Dedifferentiated amniotic fluid mesenchymal stem cell (primary cell): Measurements from ENCODE around the gene WIPF2.
A peak's percentile ranks its signal among the peaks of the same experiment; 100 is the strongest.

Experiments
- DNase-seq: peaks from one replicate; pipeline ENCODE4 v3.0.0-alpha.2; 2016; ENCODE audit errors: extremely low spot score

Gene WIPF2, protein sequence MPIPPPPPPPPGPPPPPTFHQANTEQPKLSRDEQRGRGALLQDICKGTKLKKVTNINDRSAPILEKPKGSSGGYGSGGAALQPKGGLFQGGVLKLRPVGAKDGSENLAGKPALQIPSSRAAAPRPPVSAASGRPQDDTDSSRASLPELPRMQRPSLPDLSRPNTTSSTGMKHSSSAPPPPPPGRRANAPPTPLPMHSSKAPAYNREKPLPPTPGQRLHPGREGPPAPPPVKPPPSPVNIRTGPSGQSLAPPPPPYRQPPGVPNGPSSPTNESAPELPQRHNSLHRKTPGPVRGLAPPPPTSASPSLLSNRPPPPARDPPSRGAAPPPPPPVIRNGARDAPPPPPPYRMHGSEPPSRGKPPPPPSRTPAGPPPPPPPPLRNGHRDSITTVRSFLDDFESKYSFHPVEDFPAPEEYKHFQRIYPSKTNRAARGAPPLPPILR

GRCh38 chr17:40218740-40219593 is at the start of gene WIPF2:
WIPF2 (plus strand) TSS chr17:40219304; CDS start chr17:40256460, 37,156 bp downstream.
- DNase-seq: peak; percentile 97

DNA sequence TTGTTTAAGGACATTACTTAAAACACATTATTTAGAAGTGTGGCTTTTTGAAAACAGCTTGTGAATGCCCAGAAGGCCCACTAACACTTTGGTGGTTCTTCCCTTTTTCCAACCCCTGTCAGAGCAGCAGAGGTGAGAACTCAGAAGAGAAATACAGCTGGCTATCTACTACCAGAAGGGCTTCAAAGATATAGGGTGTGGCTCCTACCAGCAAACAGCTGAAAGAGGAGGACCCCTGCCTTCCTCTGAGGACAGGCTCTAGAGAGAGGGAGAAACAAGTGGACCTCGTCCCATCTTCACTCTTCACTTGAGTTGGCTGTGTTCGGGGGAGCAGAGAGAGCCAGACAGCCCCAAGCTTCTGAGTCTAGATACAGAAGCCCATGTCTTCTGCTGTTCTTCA is 48.8 kb upstream of the WIPF2 start:
- no peak for DNase-seq

GRCh38 chr17:40171750-40172149 is 47.4 kb upstream of the WIPF2 start:
- no peak for DNase-seq

- DNase-seq: no peak
These were observed 45.9 kb upstream of the WIPF2 start for GRCh38 chr17:40173091-40173777.

- no peak for DNase-seq
These were observed 45.3 kb upstream of the WIPF2 start for GRCh38 chr17:40173778-40174135.

DNA sequence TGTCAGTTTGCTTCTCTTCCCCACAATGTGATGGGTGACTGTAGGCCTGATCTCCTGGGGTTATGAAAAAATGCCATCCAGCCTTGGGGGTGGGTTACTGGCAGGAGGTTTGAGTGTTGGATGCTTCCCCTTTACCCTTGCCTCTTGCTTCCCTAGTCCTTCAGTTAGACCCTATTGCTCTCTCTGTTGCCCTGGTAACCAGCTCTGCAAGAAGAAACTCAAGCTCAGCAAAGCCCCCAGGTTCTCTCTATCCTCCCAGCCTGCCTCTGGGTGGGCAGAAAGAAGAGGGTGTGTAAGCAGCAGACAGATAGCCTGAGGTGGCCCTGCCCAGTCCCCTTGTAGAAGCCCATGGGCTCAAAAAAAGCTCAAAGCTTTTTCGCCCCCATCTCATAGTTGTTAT is 44.6 kb upstream of the WIPF2 start:
- DNase-seq: no peak

GRCh38 chr17:40175928-40176753 is 43.0 kb upstream of the WIPF2 start:
- no peak for DNase-seq

- DNase-seq: no peak
These were observed 42.4 kb upstream of the WIPF2 start for GRCh38 chr17:40176754-40177110.

DNA sequence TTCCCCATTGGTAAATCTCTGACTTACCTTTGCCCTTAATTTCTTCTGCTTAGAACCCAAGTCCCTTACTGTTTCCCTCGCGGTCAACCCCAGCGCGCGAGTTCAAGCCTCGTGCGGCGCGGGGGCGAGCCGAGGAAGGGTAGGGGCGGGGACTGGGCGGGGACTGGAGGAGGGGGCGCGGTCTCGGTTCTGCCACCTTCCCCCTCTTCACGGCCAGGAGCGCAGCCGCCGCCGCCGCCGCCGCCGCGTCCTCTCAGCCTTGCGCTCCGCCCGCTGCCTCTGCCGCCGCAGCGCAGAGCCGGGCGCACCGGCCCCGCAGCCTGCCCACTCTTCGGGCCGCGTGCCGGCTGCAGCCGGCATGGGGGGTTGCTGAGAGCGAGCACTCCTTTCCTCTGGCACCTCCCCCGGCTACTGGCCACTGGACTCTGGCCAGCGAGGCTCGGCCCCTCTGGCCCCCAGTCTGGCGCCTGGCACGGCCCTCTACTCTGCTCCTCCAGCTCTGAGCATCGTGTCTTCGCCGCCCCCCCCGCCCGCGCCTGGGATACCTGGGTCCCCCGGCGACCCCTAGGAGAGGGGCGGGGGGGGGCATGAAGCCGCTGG is 41.7 kb upstream of the WIPF2 start, which contains the start of gene RAPGEFL1:
Gene RAPGEFL1 (plus strand): TSS at position 196 of the 600 bp plus-strand sequence. CDS start 392 bp downstream, at position 588.
- no peak for DNase-seq

DNA sequence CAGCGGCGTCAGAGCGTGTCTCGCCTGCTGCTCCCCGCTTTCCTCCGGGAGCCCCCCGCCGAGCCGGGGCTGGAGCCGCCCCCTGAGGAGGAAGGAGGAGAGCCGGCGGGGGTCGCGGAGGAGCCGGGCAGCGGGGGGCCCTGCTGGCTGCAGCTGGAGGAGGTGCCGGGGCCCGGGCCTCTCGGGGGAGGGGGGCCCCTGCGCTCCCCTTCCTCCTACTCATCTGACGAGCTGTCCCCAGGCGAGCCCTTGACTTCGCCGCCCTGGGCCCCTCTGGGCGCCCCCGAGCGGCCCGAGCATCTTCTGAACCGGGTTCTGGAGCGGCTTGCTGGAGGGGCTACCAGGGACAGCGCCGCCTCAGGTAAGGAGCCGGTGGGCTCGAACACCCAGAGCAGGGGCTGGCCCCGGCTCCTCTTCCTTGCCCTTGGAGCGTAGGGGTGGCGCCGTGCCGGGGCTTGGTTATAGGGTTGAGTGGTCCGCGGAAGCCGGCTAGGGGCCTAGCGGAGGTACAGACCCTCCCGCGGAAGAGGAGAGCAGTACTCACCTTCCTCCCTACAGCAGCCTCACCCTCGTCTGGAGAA is 41.0 kb upstream of the WIPF2 start:
- DNase-seq: no peak

- DNase-seq: no peak
These were observed 40.4 kb upstream of the WIPF2 start for GRCh38 chr17:40178660-40179059.

DNA sequence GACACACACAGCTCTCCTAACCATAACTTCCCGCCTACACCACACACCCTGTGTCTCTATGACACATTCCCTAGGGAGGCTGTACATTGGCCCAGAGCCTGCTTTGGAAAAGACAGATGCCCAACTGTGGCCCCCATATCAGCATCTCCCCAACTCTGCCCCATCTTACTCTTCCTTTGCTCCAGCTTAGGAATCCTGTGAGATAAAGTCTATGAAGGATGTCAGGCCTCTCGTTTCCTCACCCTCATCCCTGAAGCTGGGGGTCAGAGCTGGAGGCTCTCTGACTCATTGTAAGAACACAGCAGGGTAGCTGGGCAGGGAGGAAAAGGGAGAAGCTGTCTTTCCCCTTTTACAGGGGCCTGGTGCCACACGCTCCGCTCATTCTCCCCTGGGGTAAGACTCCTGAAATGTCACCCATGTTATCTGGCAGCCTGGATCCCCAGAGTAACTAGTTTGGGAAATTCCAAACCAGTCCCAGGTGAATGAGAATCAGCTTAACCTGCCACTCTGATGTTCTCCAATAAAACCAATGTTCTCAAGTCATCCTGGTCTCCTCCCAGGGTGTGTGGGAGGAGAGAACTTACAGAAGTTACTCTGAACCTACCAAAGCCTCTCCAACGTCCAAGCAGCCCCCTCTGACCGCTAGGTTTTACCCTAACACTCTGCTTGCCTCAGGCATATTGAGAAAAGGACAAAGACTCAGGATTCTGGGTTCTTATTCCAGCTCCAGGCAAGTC is 39.0 kb upstream of the WIPF2 start:
- DNase-seq: no peak

DNA sequence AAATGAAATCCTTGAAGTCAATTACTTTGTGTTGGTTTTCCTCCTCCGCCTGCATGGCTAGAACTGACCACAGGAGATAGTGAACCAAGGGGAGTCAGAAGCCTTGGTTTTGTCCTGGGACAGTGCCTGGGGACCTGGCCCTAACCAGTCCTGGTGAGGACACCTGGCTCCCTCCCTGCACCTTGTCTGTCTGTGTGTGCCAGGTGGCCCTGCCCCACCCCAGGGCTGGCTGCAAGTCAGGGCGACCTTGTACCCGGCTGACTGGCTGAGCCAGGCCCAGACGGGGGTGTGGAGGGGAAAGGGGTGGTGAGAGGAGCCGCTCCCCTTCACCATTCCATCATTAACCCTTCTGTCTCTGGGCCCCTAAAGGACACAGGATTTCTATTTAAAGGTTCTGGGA is 38.4 kb upstream of the WIPF2 start:
- DNase-seq: no peak

GRCh38 chr17:40181205-40181604 is 37.9 kb upstream of the WIPF2 start:
- no peak for DNase-seq

DNA sequence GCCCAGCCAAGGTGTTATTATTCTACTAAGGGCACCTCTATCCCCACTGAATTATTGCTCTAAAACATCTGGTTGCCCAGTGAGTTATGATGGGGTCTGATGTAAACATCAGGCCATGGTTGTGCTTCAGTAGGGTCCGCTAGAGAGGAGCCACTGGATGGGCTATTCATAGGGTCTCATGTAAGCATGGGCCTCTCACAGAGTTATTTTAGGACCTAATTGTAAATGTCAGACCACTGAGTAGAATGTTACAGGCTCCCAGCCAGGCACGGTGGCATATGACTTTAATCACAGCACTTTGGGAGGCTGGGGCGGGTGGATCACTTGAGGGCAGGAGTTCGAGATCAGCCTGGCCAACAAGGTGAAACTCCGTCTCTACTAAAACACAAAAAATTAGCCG is 36.5 kb upstream of the WIPF2 start:
- DNase-seq: no peak

GRCh38 chr17:40187238-40187637 is 31.9 kb upstream of the WIPF2 start:
- DNase-seq: no peak

DNA sequence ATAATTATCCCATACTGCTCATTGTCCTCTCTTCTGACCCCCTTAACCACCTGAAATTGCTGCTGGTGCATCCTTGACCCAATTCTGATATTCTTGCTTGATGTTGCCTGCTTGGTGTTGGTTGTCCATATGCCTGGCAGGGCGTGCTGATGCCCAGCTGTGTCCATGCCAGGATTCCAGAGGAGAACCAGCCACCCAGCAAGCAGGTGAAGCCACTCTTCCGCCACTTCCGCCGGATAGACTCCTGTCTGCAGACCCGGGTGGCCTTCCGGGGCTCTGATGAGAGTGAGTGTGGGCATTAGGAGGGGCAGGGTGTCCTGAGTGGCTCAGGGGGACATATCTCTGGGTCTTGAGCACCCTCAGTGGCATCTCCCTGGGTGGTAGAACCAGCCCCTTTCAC is 30.4 kb upstream of the WIPF2 start:
- DNase-seq: no peak

DNA sequence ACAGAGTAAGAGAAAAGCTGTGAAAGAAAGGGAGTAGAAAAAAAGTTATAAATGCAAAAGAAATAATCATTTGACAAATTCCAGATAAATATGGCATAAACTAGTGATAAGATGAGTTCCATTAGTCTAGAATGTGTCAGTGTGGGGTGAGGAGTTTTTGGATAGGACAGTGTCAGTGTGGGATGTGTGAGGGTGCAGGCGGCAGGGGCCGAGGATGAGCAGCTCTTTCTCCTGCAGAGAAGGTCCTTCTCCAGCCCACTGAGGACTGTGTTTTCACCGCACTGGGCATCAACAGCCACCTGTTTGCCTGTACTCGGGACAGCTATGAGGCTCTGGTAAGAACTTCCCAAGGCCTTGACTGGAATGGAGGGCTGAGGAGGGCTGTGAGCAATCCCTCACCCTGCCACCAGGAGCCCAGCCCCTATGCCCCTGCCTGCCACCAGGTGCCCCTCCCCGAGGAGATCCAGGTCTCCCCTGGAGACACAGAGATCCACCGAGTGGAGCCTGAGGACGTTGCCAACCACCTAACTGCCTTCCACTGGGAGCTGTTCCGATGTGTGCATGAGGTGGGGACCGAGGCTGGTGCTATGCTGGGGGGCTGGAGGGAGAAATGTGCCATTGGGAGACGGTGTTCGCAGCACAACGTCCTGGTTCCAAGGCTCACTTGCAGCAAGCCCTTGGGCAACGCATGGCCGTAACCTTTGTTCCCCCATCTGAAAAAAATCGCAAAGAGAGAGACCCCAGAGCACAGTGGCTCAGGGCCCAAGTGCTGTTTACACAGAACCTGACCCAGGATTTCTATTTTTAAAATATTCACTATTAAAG is 28.7 kb upstream of the WIPF2 start:
- no peak for DNase-seq
